ENCODE results near the gene DBH. TPM values are rescaled to one million over a fixed set of nuclear protein-coding genes. Genes with fewer than 3 reads are reported as not detected.

DBH gene
- not detected in 2 replicates for total RNA-seq

DNA sequence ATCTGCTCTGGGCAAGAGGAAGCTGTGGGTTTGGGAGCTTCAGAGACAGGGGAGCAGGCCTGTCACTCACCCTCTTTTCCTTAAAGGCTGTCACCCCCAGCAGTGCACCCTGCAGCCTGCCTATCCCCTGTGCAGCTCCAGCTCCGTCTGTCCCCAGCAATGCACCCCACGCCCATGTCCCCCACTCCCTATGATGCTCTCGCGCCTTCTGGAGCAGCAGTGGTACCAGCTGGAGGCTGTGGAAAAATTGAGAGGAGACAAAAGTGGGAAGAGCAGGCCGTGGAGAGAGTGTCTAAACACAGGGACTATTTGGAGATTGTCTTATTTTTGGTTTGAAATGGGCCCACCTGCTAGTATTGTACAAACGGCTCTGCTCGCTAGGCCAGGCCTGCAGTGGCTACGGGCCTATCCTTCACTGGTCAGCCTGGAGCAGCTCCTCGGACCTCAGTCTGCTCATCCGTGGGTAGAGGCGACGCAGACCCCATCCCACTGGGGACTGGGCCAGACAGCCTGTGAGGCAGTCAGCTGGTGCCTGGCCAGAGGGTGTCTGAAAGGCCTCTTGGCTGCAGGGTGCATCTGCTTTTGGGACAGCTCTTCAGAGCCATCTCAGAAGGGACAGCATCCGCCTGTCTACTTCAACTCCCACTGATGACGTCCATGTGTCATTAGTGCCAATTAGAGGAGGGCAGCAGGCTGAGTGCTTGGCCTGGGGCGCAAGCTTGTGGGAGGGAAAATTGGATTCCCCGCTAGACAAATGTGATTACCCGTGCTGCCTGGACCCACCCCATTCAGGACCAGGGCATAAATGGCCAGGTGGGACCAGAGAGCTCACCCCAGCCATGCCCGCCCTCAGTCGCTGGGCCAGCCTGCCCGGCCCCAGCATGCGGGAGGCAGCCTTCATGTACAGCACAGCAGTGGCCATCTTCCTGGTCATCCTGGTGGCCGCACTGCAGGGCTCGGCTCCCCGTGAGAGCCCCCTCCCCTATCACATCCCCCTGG, at the start of gene DBH:
DBH (plus strand) TSS at position 831 of the 999 bp plus-strand sequence; CDS start at position 840, 9 bp downstream.

DNA sequence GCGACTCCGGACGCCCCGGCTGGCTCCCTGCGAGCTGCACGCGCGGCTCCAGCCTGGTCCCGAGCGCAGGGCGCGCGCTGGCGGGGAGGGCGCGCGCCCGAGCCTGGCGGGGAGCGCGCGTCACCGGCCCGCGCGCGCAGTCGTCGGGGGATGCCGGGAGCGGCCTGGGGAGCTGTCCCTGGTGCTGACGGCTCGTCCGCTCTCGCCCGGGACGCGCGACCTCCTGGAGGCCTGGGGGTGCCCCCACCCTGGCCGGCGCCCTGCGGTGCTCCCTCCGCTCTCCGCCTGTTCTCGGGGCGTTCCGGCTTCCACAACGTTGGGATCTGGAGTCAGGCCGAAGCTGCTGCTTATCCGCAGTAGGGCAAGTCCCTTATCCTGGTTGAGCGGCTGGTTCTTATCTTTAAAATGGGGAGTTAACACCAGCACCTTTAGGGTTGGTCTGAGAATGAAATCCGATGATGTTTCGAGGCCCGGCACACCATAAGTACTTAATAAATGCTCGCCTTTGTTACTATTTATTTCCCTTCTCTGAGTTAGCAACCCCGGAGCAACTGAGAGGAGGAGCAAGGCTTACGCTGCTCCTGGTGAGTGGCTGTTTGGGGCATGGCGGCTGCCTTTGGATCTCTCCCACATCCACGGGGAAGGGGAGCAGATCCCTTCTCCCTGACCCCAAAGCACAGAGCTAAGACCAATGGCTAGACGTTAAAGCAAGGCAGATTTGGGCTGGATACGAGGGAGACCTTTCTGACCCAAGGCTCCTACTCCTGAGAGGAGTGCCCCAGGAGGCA, 26.7 kb upstream of the DBH start, which contains the start of gene FAM163B:
FAM163B (minus strand) TSS at position 79 of the 788 bp plus-strand sequence. CDS start 29,166 bp downstream, outside the sequence.

Other genes starting within 250 kb of the DBH start
- gene REXO4, start 218.4 kb upstream of the DBH start, total RNA-seq = 11.9 and 21.7 TPM in 2 replicates
- 2.2 and 6.0 TPM in 2 replicates for gene ADAMTS13, start 214.0 kb upstream of the DBH start, total RNA-seq
- 8.7 and 13.4 TPM in 2 replicates for gene CACFD1, start 176.4 kb upstream of the DBH start, total RNA-seq
- 13.2 and 14.1 TPM in 2 replicates for gene SLC2A6, start 157.3 kb upstream of the DBH start, total RNA-seq
- not detected in 2 replicates for gene MYMK, start 111.4 kb upstream of the DBH start, total RNA-seq
- under 0.01 and 0.15 TPM in 2 replicates for gene ADAMTSL2, start 101.7 kb upstream of the DBH start, total RNA-seq
- not detected in 2 replicates for gene FAM163B, start 27.0 kb upstream of the DBH start, total RNA-seq
- gene SARDH, start 102.0 kb downstream of the DBH start, total RNA-seq = 5.1 and 5.7 TPM in 2 replicates